Erythroblast (primary cell): Measurements from ENCODE around the gene SH3YL1.

ENCODE experiments used
- GATA1 ChIP-seq: IDR thresholded peaks from 2 replicates; pipeline ENCODE4 v1.6.1; 2011; ENCODE audit warnings: low read depth, mild to moderate bottlenecking, control low read depth, low read length, moderate library complexity
- POLR2A ChIP-seq: IDR thresholded peaks from 2 replicates; pipeline ENCODE4 v1.6.1; 2011; ENCODE audit warnings: mild to moderate bottlenecking, low read length

DNA sequence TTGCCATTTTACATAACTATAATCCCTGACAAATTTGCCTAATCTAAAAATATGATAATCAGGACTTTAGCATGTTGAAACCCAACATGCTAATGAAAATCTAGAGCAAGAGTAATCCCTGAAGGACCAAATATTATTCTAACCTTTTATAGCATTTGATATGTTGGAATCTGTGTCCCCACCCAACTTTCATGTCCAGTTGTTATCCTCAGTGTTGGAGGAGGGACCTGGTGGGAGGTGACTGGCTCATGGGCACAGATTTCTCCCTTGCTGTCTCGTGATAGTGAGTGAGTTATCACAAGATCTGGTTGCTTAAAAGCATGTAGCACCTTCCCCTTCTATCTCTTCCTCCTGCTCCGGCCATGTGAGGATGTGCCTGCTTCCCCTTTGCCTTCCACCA, 59.8 kb downstream of the SH3YL1 start:
- TF ChIP-seq POLR2A = no peak
- TF ChIP-seq GATA1 = no peak
